ENCODE measurements around the gene MDGA2. TPM values are rescaled to one million over a fixed set of nuclear protein-coding genes. Genes with fewer than 3 reads are reported as not detected.

Gene MDGA2
- total RNA-seq, 4 donors from 2014 or later, result 0.16 TPM; not detected in 3

GRCh38 chr14:47269756-47270492 lies 405.5 kb downstream of the MDGA2 start:
- ATAC-seq (ENCODE audit: low FRiP score) (no peak), DNase-seq (ENCODE audit: low spot score) (no peak)

GRCh38 chr14:47264842-47265241 lies 410.6 kb downstream of the MDGA2 start:
- TF ChIP-seq CTCF (IDR thresholded peaks at IDR 0.05), result no peak
- DNase-seq (ENCODE audit: low spot score), result no peak
- no peak for ATAC-seq (ENCODE audit: low FRiP score)

More at GRCh38 chr14:47269756-47270492, 405.5 kb downstream of the MDGA2 start:
- no peak for TF ChIP-seq CTCF (IDR thresholded peaks at IDR 0.05)

- ATAC-seq (ENCODE audit: low FRiP score) (no peak), DNase-seq (ENCODE audit: low spot score) (no peak)
- no peak for TF ChIP-seq CTCF (IDR thresholded peaks at IDR 0.05)
Observed at GRCh38 chr14:47262801-47263200, 412.6 kb downstream of the MDGA2 start.

- no peak for TF ChIP-seq CTCF (IDR thresholded peaks at IDR 0.05)
- DNase-seq (ENCODE audit: low spot score) (no peak), ATAC-seq (ENCODE audit: low FRiP score) (no peak)
Observed at GRCh38 chr14:47261350-47261749, 414.1 kb downstream of the MDGA2 start.

GRCh38 chr14:47259796-47260195 lies 415.6 kb downstream of the MDGA2 start:
- no peak for ATAC-seq (ENCODE audit: low FRiP score)
- no peak for TF ChIP-seq CTCF (IDR thresholded peaks at IDR 0.05)
- no peak for DNase-seq (ENCODE audit: low spot score)

- DNase-seq (ENCODE audit: low spot score) (no peak), ATAC-seq (ENCODE audit: low FRiP score) (no peak)
- TF ChIP-seq CTCF (IDR thresholded peaks at IDR 0.05), result no peak
Observed at GRCh38 chr14:47257013-47257412, 418.4 kb downstream of the MDGA2 start.

GRCh38 chr14:47252802-47253201 lies 422.6 kb downstream of the MDGA2 start:
- DNase-seq (ENCODE audit: low spot score), result no peak
- ATAC-seq (ENCODE audit: low FRiP score), result no peak
- TF ChIP-seq CTCF (IDR thresholded peaks at IDR 0.05), result no peak

Measured in omental fat pad (tissue), 4 donors.